ENCODE results near the gene TRIM2.
A peak's percentile ranks its signal among the peaks of the same experiment; 100 is the strongest.

Gene TRIM2

DNA sequence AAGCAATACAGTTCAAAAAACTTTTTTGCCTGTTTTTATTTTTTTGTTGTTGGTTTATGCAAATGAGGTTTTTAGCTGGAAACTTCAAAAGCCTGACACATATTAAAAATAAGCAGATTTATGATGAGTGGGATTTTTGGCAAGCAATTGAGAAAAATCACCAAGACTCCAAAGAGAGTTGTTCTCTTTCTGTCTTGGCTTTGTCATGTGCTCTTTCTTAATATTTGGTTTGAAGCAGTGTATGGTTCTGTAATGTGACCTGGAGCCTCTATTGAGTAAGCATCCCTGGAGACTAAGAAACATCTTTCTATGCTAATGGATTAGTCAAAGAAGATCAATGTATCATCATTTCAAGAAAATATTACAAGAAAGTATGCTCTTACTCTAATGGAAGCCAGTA, 11.7 kb downstream of the TRIM2 start:
- no peaks in the 10 kb centered on the region for H3K36me3 ChIP-seq (ENCODE audit: insufficient read depth, insufficient read length, low read length)
- no peaks in the 10 kb centered on the region for H3K27me3 ChIP-seq (ENCODE audit: insufficient read depth, insufficient read length)
- H3K4me1 ChIP-seq (ENCODE audit: insufficient read depth, insufficient read length): no peaks in the 10 kb centered on the region
- H3K4me3 ChIP-seq (ENCODE audit: insufficient read length, low read depth): no peak overlapping the region
- TF ChIP-seq ZNF274 (IDR thresholded peaks at IDR 0.05; ENCODE audit: low read depth, low read length) (no peak), YY1 (IDR thresholded peaks at IDR 0.05; ENCODE audit: insufficient read depth, insufficient read length) (no peak), SUZ12 (IDR thresholded peaks at IDR 0.05; ENCODE audit: extremely low read depth, insufficient read depth, insufficient read length) (no peak)
- DNase-seq (ENCODE audit: low read depth, low spot score): no peak
- no peak overlapping the region for H3K9ac ChIP-seq (ENCODE audit: insufficient read length, low read depth)
- no peaks in the 10 kb centered on the region for H3K9me3 ChIP-seq (ENCODE audit: insufficient read depth, low read length)

DNA sequence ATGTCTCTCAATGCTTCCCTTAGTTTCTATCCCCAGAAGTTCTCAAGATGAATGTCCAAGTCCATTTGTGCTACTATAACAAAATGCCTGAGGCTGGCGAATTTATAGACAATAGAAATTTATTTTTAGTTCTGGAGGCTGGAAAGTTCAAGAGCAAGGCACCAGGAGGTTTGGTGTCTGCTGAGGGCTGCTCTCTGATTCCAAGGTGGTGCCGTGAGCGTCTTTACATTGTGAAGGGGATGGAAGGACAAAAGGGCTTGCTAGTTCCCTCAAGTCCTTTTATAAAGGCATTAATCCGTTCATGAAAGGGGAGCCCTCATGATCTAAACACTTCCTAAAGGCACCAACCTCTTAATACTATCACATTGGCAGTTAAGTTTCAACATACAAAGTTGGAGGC, 12.3 kb downstream of the TRIM2 start:
- Histone ChIP-seq H3K9ac (ENCODE audit: insufficient read length, low read depth) (no peak overlapping the region), H3K27me3 (ENCODE audit: insufficient read depth, insufficient read length) (no peaks in the 10 kb centered on the region), H3K36me3 (ENCODE audit: insufficient read depth, insufficient read length, low read length) (no peaks in the 10 kb centered on the region), H3K4me3 (ENCODE audit: insufficient read length, low read depth) (no peak overlapping the region), H3K9me3 (ENCODE audit: insufficient read depth, low read length) (no peaks in the 10 kb centered on the region), H3K4me1 (ENCODE audit: insufficient read depth, insufficient read length) (peaks cover under 1% of the 10 kb centered on the region)
- DNase-seq (ENCODE audit: low read depth, low spot score): no peak
- TF ChIP-seq YY1 (IDR thresholded peaks at IDR 0.05; ENCODE audit: insufficient read depth, insufficient read length) (no peak), ZNF274 (IDR thresholded peaks at IDR 0.05; ENCODE audit: low read depth, low read length) (no peak), SUZ12 (IDR thresholded peaks at IDR 0.05; ENCODE audit: extremely low read depth, insufficient read depth, insufficient read length) (no peak)

DNA sequence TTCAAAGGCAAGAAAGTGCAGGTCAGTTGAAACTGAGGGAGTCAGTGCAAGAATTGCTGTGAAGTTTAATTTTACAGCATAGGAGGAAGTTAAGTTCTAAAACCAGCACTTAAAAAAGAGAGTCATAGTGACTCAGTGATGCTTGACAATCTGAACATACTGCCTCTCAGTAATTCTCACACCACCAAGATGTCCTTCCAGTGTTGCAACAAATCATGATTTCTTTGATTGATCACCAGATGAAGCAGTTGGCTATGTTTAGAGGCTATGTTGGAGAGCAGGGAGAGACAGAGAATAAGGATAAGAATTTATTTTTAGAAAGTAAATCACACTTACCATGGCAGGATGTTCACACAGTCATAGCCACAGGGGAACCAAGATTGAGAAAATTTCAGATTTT, 13.2 kb downstream of the TRIM2 start:
- TF ChIP-seq SUZ12 (IDR thresholded peaks at IDR 0.05; ENCODE audit: extremely low read depth, insufficient read depth, insufficient read length): no peak
- TF ChIP-seq YY1 (IDR thresholded peaks at IDR 0.05; ENCODE audit: insufficient read depth, insufficient read length): no peak
- no peak for TF ChIP-seq ZNF274 (IDR thresholded peaks at IDR 0.05; ENCODE audit: low read depth, low read length)
- DNase-seq (ENCODE audit: low read depth, low spot score): no peak
- Histone ChIP-seq H3K9me3 (ENCODE audit: insufficient read depth, low read length) (no peaks in the 10 kb centered on the region), H3K9ac (ENCODE audit: insufficient read length, low read depth) (no peak overlapping the region), H3K27me3 (ENCODE audit: insufficient read depth, insufficient read length) (no peaks in the 10 kb centered on the region), H3K4me1 (ENCODE audit: insufficient read depth, insufficient read length) (peaks cover 2% of the 10 kb centered on the region), H3K36me3 (ENCODE audit: insufficient read depth, insufficient read length, low read length) (no peaks in the 10 kb centered on the region), H3K4me3 (ENCODE audit: insufficient read length, low read depth) (no peak overlapping the region)

- Histone ChIP-seq H3K36me3 (ENCODE audit: insufficient read depth, insufficient read length, low read length) (no peaks in the 10 kb centered on the region), H3K4me1 (ENCODE audit: insufficient read depth, insufficient read length) (peaks cover 2% of the 10 kb centered on the region), H3K9ac (ENCODE audit: insufficient read length, low read depth) (no peak overlapping the region), H3K27me3 (ENCODE audit: insufficient read depth, insufficient read length) (no peaks in the 10 kb centered on the region), H3K9me3 (ENCODE audit: insufficient read depth, low read length) (no peaks in the 10 kb centered on the region), H3K4me3 (ENCODE audit: insufficient read length, low read depth) (no peak overlapping the region)
- no peak for DNase-seq (ENCODE audit: low read depth, low spot score)
- TF ChIP-seq YY1 (IDR thresholded peaks at IDR 0.05; ENCODE audit: insufficient read depth, insufficient read length): no peak
- TF ChIP-seq ZNF274 (IDR thresholded peaks at IDR 0.05; ENCODE audit: low read depth, low read length): no peak
- TF ChIP-seq SUZ12 (IDR thresholded peaks at IDR 0.05; ENCODE audit: extremely low read depth, insufficient read depth, insufficient read length): no peak
These were observed 14.7 kb downstream of the TRIM2 start for GRCh38 chr4:153218961-153219360.

- Histone ChIP-seq H3K9me3 (ENCODE audit: insufficient read depth, low read length) (peaks cover 6% of the 10 kb centered on the region; the same call in 1 of the 2 replicates), H3K9ac (ENCODE audit: insufficient read length, low read depth) (no peak overlapping the region), H3K27me3 (ENCODE audit: insufficient read depth, insufficient read length) (no peaks in the 10 kb centered on the region), H3K4me1 (ENCODE audit: insufficient read depth, insufficient read length) (peaks cover 4% of the 10 kb centered on the region), H3K36me3 (ENCODE audit: insufficient read depth, insufficient read length, low read length) (no peaks in the 10 kb centered on the region), H3K4me3 (ENCODE audit: insufficient read length, low read depth) (no peak overlapping the region)
- TF ChIP-seq YY1 (IDR thresholded peaks at IDR 0.05; ENCODE audit: insufficient read depth, insufficient read length) (no peak), ZNF274 (IDR thresholded peaks at IDR 0.05; ENCODE audit: low read depth, low read length) (no peak), SUZ12 (IDR thresholded peaks at IDR 0.05; ENCODE audit: extremely low read depth, insufficient read depth, insufficient read length) (no peak)
- no peak for DNase-seq (ENCODE audit: low read depth, low spot score)
These were observed 16.6 kb downstream of the TRIM2 start for GRCh38 chr4:153220682-153221395.

GRCh38 chr4:153221783-153222706, 17.8 kb downstream of the TRIM2 start:
- H3K9ac ChIP-seq (ENCODE audit: insufficient read length, low read depth): peak overlapping the region; percentile 87
- DNase-seq (ENCODE audit: low read depth, low spot score): no peak
- no peaks in the 10 kb centered on the region for H3K36me3 ChIP-seq (ENCODE audit: insufficient read depth, insufficient read length, low read length)
- TF ChIP-seq ZNF274 (IDR thresholded peaks at IDR 0.05; ENCODE audit: low read depth, low read length): no peak
- no peak for TF ChIP-seq YY1 (IDR thresholded peaks at IDR 0.05; ENCODE audit: insufficient read depth, insufficient read length)
- TF ChIP-seq SUZ12 (IDR thresholded peaks at IDR 0.05; ENCODE audit: extremely low read depth, insufficient read depth, insufficient read length): no peak
- peaks cover 4% of the 10 kb centered on the region for H3K4me1 ChIP-seq (ENCODE audit: insufficient read depth, insufficient read length)
- H3K27me3 ChIP-seq (ENCODE audit: insufficient read depth, insufficient read length): no peaks in the 10 kb centered on the region
- H3K9me3 ChIP-seq (ENCODE audit: insufficient read depth, low read length): peaks cover 6% of the 10 kb centered on the region; the same call in 1 of the 2 replicates
- peak overlapping the region; percentile 71 for H3K4me3 ChIP-seq (ENCODE audit: insufficient read length, low read depth)
